ENCODE data around the gene APPBP2. TPM values are rescaled to one million over a fixed set of nuclear protein-coding genes. Genes with fewer than 3 reads are reported as not detected.

Gene APPBP2
- polyA plus RNA-seq, 1 donor (not counting 4 experiments of a cell fraction or from before 2014, with no cell fraction given): 21.1 TPM

DNA sequence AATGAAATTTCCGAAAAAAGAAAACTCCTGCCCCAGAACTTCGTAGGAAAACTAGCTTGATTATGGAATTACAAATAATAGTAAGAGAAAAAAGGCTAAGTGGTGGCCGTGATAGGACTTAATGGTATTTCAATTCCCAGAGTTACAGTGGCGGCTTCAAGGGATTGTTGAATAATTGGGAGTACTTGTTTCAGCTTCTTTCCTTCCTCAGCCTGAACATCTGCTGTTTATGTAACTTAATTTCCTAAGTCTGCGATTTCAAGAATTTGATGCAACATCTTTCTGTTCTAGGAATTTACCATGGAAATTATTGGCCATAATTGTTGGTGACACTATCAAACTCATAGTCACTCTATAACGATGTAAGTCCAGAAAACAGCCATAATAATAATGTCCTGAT is 684 bp upstream of the APPBP2 start:
- Histone ChIP-seq H4K20me1 (ENCODE audit: control insufficient read depth, extremely low read depth, insufficient read depth, low read length) (no peaks in the 10 kb centered on the region), H3K4me2 (ENCODE audit: control insufficient read depth, extremely low read depth, insufficient read depth, low read depth, low read length) (peak overlapping the region; percentile 93), H3K4me1 (ENCODE audit: control insufficient read depth, extremely low read depth, insufficient read depth, low read length) (peaks cover 19% of the 10 kb centered on the region), H3K36me3 (ENCODE audit: control insufficient read depth in 2 of 2, extremely low read depth in 1 of 2, insufficient read depth in 2 of 2, low read length in 2 of 2) (no peaks in the 10 kb centered on the region), H3K9me3 (ENCODE audit: control insufficient read depth, low read depth, low read length) (no peaks in the 10 kb centered on the region), H3K9ac (ENCODE audit: control insufficient read depth, extremely low read depth, insufficient read depth, low read length) (peak overlapping the region; percentile 85), H3K79me2 (ENCODE audit: control insufficient read depth, insufficient read depth, low read length) (peaks cover 46% of the 10 kb centered on the region), H3K4me3 (ENCODE audit: control insufficient read depth in 2 of 3, extremely low read depth in 1 of 3, insufficient read depth in 2 of 3, low read depth in 1 of 3, low read length in 3 of 3) (peak overlapping the region; percentile 88 to 96 (median 96)), H2AFZ (ENCODE audit: control insufficient read depth, low read length) (peak overlapping the region; percentile 89), H3K9me1 (ENCODE audit: control insufficient read depth, extremely low read depth, insufficient read depth, low read length) (peaks cover 5% of the 10 kb centered on the region), H3K27ac (ENCODE audit: control insufficient read depth, insufficient read depth, low read length) (peak overlapping the region; percentile 85), H3K27me3 (ENCODE audit: control insufficient read depth, extremely low read depth, insufficient read depth, low read length) (no peaks in the 10 kb centered on the region)
- dilution Hi-C loops (cut with MboI; ENCODE audit: extremely low pct_ligation_motif_present, low sequenced_read_pairs): no loop called here
- DNase-seq (ENCODE audit: low read depth, low spot score) (no peak), FAIRE-seq (no peak)
- no peak for TF ChIP-seq EZH2 (IDR thresholded peaks at IDR 0.05; ENCODE audit: low read length)
- TF ChIP-seq, protein P1, sequence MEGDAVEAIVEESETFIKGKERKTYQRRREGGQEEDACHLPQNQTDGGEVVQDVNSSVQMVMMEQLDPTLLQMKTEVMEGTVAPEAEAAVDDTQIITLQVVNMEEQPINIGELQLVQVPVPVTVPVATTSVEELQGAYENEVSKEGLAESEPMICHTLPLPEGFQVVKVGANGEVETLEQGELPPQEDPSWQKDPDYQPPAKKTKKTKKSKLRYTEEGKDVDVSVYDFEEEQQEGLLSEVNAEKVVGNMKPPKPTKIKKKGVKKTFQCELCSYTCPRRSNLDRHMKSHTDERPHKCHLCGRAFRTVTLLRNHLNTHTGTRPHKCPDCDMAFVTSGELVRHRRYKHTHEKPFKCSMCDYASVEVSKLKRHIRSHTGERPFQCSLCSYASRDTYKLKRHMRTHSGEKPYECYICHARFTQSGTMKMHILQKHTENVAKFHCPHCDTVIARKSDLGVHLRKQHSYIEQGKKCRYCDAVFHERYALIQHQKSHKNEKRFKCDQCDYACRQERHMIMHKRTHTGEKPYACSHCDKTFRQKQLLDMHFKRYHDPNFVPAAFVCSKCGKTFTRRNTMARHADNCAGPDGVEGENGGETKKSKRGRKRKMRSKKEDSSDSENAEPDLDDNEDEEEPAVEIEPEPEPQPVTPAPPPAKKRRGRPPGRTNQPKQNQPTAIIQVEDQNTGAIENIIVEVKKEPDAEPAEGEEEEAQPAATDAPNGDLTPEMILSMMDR (optimal IDR thresholded peaks at IDR 0.05 in 1 of 3, IDR thresholded peaks at IDR 0.05 in 1 of 3, conservative IDR thresholded peaks at IDR 0.05 in 1 of 3; ENCODE audit: extremely low read depth in 1 of 3, insufficient read depth in 2 of 3, low read length in 3 of 3): no peak

DNA sequence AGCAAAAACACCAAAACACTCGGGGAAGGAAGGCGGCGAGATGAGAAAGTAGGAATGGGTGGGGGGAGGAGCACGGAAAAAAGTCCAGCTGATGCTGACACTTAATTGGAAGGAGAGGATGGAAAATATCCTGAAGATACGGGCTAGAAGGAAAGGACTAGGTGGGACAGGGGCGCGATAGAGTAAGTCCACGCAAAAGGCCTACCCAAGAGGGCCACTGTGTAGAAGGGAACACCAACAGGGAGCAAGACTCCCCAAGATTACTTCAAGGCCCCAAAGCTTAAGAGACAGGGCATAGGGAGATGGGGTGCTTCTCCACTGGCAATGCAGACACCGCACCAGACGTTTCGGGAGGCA is 736 bp downstream of the APPBP2 start:
- FAIRE-seq (no peak), DNase-seq (ENCODE audit: low read depth, low spot score) (no peak)
- H3K79me2 ChIP-seq (ENCODE audit: control insufficient read depth, insufficient read depth, low read length): peaks cover 59% of the 10 kb centered on the region
- peak overlapping the region; percentile 89 for H2AFZ ChIP-seq (ENCODE audit: control insufficient read depth, low read length)
- H3K4me2 ChIP-seq (ENCODE audit: control insufficient read depth, extremely low read depth, insufficient read depth, low read depth, low read length): peak overlapping the region; percentile 91
- TF ChIP-seq, protein P1 (optimal IDR thresholded peaks at IDR 0.05 in 1 of 3, IDR thresholded peaks at IDR 0.05 in 1 of 3, conservative IDR thresholded peaks at IDR 0.05 in 1 of 3; ENCODE audit: extremely low read depth in 1 of 3, insufficient read depth in 2 of 3, low read length in 3 of 3): no peak
- TF ChIP-seq EZH2 (IDR thresholded peaks at IDR 0.05; ENCODE audit: low read length): no peak
- H3K36me3 ChIP-seq (ENCODE audit: control insufficient read depth in 2 of 2, extremely low read depth in 1 of 2, insufficient read depth in 2 of 2, low read length in 2 of 2): peaks cover 0 to 5% of the 10 kb centered on the region in 2 experiments
- H3K9me1 ChIP-seq (ENCODE audit: control insufficient read depth, extremely low read depth, insufficient read depth, low read length): peaks cover 10% of the 10 kb centered on the region
- H4K20me1 ChIP-seq (ENCODE audit: control insufficient read depth, extremely low read depth, insufficient read depth, low read length): no peaks in the 10 kb centered on the region
- peaks cover 18% of the 10 kb centered on the region for H3K4me1 ChIP-seq (ENCODE audit: control insufficient read depth, extremely low read depth, insufficient read depth, low read length)
- dilution Hi-C loops (cut with MboI; ENCODE audit: extremely low pct_ligation_motif_present, low sequenced_read_pairs): no loop called here
- peak overlapping the region; percentile 88 to 96 (median 96) for H3K4me3 ChIP-seq (ENCODE audit: control insufficient read depth in 2 of 3, extremely low read depth in 1 of 3, insufficient read depth in 2 of 3, low read depth in 1 of 3, low read length in 3 of 3)
- peak overlapping the region; percentile 85 for H3K9ac ChIP-seq (ENCODE audit: control insufficient read depth, extremely low read depth, insufficient read depth, low read length)
- no peaks in the 10 kb centered on the region for H3K27me3 ChIP-seq (ENCODE audit: control insufficient read depth, extremely low read depth, insufficient read depth, low read length)
- H3K27ac ChIP-seq (ENCODE audit: control insufficient read depth, insufficient read depth, low read length): peak overlapping the region; percentile 85
- H3K9me3 ChIP-seq (ENCODE audit: control insufficient read depth, low read depth, low read length): no peaks in the 10 kb centered on the region

All from keratinocyte (primary cell).